Stimulated activated naive B cell treated with anti-CD40 and anti-IgM and Interleukin-4, amounts not matched to agents 10 μg/mL and 1 μg/mL and 100 μg/mL, for 72 hours (primary cell): ENCODE measurements around the gene ZMYM2.

Source experiments
- ATAC-seq, 2 donors: fragments of 150-1000 bp; cut with Tn5 transposase; replicated peaks; 2 replicates each; pipeline ENCODE4 v1.10.0; 2021; ENCODE audit warnings: moderate library complexity in 1 of 2
- DNase-seq: peaks from one replicate; pipeline ENCODE4 v3.0.0; 2021
- H3K27ac Mint-ChIP-seq: one replicate; pipeline ENCODE4 v1.8.0; 2022; ENCODE audit warnings: mild to moderate bottlenecking, mixed read lengths
- H3K27me3 Mint-ChIP-seq, 2 donors: one replicate each; pipeline ENCODE4 v1.8.0; 2022; ENCODE audit warnings: mixed read lengths in 2 of 2
- H3K36me3 Mint-ChIP-seq, 2 donors: one replicate each; pipeline ENCODE4 v1.8.0; 2022; ENCODE audit warnings: mixed read lengths in 2 of 2, mild to moderate bottlenecking in 1 of 2
- H3K4me1 Mint-ChIP-seq, 2 donors: one replicate each; pipeline ENCODE4 v1.8.0; 2022; ENCODE audit warnings: mixed read lengths in 2 of 2, mild to moderate bottlenecking in 1 of 2
- H3K4me3 Mint-ChIP-seq, 2 donors: one replicate each; pipeline ENCODE4 v1.8.0; 2022; ENCODE audit warnings: mild to moderate bottlenecking in 2 of 2, mixed read lengths in 2 of 2, moderate library complexity in 1 of 2
- H3K9me3 Mint-ChIP-seq, 2 donors: one replicate each; pipeline ENCODE4 v1.8.0; 2022; ENCODE audit warnings: mixed read lengths in 2 of 2, mild to moderate bottlenecking in 1 of 2

ZMYM2 gene

DNA sequence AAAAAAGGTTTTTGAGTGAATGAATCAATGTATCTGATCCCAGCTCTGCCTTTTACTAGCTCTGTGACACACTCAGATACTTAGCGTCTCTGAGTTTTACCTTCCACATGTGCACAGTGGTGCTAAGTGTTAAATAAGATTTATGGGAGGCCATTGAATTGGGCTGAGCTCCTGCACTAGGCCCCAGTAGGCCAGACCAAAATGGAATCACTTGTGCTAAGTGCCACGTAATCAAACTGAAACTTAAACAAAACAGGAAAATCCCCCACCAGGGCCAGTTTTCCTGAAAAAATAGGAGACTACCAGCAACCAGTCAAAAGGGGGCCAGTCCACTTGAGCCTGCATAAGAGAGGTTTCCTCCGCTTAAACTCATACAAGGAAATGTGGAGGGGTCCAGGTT, 161.4 kb downstream of the ZMYM2 start:
- ATAC-seq (no peak), DNase-seq (no peak)
- H3K4me1 Mint-ChIP-seq, result peaks cover 10 to 22% of the 10 kb centered on the region in 2 donors
- H3K27ac Mint-ChIP-seq, result no peak overlapping the region
- peak overlapping the region; percentile 48 to 85 for H3K4me3 Mint-ChIP-seq
- H3K9me3 Mint-ChIP-seq, result peaks cover 0 to 2% of the 10 kb centered on the region in 2 donors
- H3K27me3 Mint-ChIP-seq, result peaks cover 23 to 45% of the 10 kb centered on the region in 2 donors
- no peaks in the 10 kb centered on the region for H3K36me3 Mint-ChIP-seq

DNA sequence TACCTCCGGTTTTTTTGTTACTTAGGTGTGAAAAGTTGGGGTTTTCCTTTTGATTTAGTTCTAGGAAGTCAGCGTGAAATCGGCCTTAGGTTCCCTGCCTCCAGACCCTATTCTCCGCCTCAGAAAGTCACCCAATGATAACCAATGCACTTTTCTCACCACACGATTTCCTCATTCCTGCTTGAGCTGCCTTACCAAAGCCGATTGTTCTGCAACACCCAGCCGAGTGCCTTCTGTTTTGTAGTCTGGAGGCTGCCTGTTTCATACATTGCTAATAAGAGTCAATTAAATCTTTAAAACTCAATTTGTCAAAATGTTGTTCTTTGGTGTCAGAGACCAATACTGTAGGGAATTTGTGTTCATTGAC, 162.6 kb downstream of the ZMYM2 start:
- Mint-ChIP-seq H3K27me3 (peaks cover 26 to 41% of the 10 kb centered on the region in 2 donors), H3K27ac (no peak overlapping the region), H3K4me3 (peak overlapping the region; percentile 23 to 85), H3K4me1 (peaks cover 10 to 22% of the 10 kb centered on the region in 2 donors), H3K9me3 (peaks cover 0 to under 1% of the 10 kb centered on the region in 2 donors), H3K36me3 (no peaks in the 10 kb centered on the region)
- DNase-seq, result no peak
- ATAC-seq, result no peak

DNA sequence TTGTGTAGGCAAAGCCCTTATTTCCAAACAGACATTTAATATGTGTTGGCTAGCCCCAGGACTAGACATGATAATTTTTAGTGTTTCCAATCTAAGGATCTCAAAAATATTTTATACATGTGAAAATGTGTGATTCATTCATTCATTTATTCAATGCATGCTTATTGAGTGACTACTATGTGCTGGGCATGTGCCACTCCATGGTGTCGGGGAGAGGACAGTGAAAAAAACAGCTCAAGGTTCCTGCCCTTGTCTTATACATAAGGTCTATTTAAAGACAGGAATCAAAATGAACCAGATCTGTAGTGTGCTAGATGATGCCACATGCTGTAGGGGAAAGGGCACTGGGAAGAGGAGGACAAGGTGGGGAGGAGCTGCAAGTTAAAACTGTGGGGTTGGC, 165.8 kb downstream of the ZMYM2 start:
- no peak overlapping the region for H3K27ac Mint-ChIP-seq
- ATAC-seq, result no peak
- H3K4me1 Mint-ChIP-seq, result peaks cover 6 to 24% of the 10 kb centered on the region in 2 donors
- H3K27me3 Mint-ChIP-seq, result peaks cover 19 to 41% of the 10 kb centered on the region in 2 donors
- H3K4me3 Mint-ChIP-seq, result no peak overlapping the region
- H3K36me3 Mint-ChIP-seq, result no peaks in the 10 kb centered on the region
- H3K9me3 Mint-ChIP-seq, result no peaks in the 10 kb centered on the region
- DNase-seq, result no peak

DNA sequence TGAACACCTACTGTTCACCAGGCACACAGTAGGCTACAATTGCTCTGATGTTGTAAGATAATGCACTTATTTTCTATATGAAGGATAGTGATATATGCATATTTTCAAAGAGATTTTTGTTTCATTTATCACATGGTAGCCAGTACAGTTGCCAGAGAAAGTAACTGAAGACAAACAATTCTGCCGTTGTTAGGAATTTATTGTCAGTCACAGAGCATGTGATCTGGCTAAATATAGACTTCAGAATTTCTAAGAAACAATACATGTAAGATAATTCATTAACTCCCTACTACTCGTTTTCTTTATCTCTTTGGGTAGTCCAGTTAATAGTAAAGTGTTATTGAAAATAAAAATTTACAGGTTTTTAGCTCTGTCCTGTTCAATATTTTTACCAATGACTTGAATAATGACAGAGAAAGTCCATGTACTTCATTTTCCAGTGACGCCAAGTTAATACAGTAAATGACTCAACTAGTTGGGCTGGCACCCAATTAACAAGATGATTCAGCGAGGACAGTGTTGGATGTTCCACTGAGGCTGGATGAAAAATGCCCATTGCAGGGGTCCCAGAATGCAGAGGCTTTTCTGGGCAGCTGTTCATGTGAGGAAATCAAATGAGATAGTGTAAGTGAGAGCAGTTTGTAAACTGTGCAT, 166.7 kb downstream of the ZMYM2 start:
- H3K4me3 Mint-ChIP-seq, result no peak overlapping the region

DNA sequence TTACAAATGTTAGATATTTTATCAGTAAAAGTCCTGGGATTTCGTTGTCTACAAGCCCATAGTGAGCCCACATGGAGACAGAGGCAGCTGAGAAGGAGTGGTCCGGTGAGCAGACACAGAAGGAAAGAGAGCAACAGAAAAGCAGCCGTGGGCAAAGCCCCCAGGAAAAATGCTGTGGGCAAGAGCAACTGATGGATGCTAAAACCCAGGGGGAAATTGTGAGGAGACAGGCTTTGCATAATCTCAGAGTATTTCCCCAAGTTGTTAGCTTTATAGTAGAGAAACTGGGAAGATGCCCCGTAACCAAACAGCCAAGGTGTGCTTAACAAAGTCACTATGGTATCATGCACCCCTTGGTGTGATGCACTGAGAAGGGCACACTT, 167.2 kb downstream of the ZMYM2 start:
- Mint-ChIP-seq H3K36me3 (no peaks in the 10 kb centered on the region), H3K4me1 (peaks cover 3 to 14% of the 10 kb centered on the region in 2 donors), H3K9me3 (no peaks in the 10 kb centered on the region), H3K27ac (no peak overlapping the region), H3K4me3 (no peak overlapping the region), H3K27me3 (peaks cover 18 to 29% of the 10 kb centered on the region in 2 donors)
- DNase-seq (no peak), ATAC-seq (no peak)

More for the DNA sequence above, 166.7 kb downstream of the ZMYM2 start:
- Mint-ChIP-seq H3K9me3 (no peaks in the 10 kb centered on the region), H3K4me1 (peaks cover 3 to 15% of the 10 kb centered on the region in 2 donors), H3K27ac (no peak overlapping the region), H3K36me3 (no peaks in the 10 kb centered on the region), H3K27me3 (peaks cover 18 to 32% of the 10 kb centered on the region in 2 donors)
- ATAC-seq, result no peak
- DNase-seq, result no peak

DNA sequence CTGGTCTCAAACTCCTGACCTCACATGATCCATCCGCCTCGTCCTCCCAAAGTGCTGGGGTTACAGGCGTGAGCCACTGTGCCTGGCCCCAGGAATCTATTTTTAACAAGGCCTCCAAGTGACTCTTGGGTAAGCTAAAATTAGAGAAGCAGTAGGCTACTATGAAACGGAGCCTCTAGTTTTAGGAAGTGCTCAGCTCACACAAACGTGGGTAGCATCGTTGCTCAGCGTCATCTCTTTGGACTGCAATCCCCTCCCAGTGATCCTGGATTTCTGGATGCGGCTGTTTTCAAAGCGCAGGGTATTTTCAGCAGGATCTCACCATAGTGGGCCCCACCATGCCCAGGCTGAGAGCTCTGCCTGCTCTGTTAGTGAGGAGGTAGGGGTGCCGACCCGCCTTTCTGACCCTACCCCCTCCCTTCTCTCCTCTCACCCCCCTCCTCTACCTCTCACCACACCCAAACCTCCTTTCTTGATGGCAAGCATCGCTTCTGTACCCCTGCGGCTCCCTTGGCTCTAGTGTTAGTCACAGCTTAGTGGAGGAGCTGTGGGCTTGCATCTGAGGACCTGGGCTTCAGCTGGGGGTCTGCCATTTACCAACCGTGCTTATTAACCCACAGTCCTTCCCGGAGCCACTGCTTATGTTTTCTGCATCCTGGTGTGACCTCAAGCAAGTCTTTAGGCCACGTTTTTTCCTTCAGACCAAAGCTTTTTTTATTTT, 168.2 kb downstream of the ZMYM2 start:
- Mint-ChIP-seq H3K9me3 (no peaks in the 10 kb centered on the region), H3K27ac (no peak overlapping the region), H3K4me1 (peaks cover 3 to 7% of the 10 kb centered on the region in 2 donors), H3K27me3 (peaks cover 18 to 23% of the 10 kb centered on the region in 2 donors), H3K4me3 (no peak overlapping the region), H3K36me3 (no peaks in the 10 kb centered on the region)
- peak in 1 of 2 donors; percentile 52 for ATAC-seq
- DNase-seq, result no peak

DNA sequence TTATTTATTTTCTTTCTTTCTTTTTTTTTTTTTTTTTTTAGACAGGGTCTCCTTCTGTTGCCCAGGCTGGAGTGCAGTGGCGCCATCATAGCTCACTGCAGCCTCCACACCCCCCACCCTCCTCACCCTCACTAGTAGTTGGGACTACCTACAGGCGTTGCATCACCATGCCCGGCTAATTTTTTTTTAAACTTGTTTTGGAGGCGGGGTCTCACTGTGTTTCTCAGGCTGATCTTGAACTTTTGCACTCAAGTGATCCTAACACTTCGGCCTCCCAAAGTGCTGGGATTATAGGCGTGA, 168.7 kb downstream of the ZMYM2 start:
- Mint-ChIP-seq H3K27me3 (peaks cover 18 to 23% of the 10 kb centered on the region in 2 donors), H3K4me3 (peak overlapping the region; percentile 63 to 76), H3K27ac (no peak overlapping the region), H3K9me3 (no peaks in the 10 kb centered on the region), H3K4me1 (peaks cover 3 to 7% of the 10 kb centered on the region in 2 donors), H3K36me3 (no peaks in the 10 kb centered on the region)
- ATAC-seq, result peak; percentile 38 to 45
- DNase-seq, result no peak

DNA sequence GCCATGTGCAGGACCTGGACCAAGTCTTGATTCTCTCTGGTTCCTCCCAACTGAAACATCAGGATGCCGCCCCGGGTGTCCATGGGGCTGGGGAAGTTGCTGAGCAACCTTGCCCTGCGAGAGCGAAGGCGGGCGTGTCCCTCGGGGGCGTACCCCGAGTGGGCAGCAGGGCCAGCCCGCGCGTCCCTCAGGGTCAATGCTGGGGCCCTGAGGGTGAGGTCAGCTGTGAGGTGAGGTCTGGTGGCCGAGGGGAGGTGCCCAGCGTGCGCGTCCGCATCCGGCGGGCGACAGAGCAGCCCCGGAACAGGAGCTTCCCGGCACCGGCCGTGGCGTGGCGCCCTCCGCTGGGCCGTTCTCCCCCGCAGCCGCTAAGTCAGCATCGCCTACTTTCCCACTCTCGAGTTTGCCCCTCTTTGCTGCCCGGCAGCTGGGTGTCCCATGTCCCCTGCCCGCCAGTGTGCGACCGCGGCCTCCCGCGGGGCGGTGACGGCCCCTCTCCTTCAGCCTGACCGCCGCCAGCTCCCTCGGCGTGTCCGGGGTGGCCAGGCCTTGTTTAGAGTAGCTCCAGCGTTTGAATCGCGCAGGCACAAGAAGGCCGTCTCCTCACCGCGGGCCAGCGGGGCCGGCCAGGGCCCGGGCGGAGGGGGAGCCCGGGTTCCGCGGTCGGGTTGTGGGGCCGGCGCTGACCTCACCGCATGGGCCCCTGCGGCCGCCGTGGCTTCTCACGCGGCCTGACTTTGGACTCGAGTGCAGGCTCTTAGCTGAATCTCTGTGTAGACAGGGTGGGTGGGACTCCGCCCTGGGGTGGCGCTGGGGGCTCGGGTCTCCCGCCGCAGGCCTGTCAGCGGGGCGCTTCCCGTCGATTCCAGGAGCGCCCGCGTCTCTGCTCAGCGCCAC, 169.3 kb downstream of the ZMYM2 start:
- no peaks in the 10 kb centered on the region for H3K36me3 Mint-ChIP-seq
- ATAC-seq (peak; percentile 71 to 82), DNase-seq (no peak)
- peaks cover 18 to 22% of the 10 kb centered on the region in 2 donors for H3K27me3 Mint-ChIP-seq
- no peaks in the 10 kb centered on the region for H3K9me3 Mint-ChIP-seq
- H3K27ac Mint-ChIP-seq, result no peak overlapping the region
- H3K4me1 Mint-ChIP-seq, result peaks cover 3 to 7% of the 10 kb centered on the region in 2 donors
- H3K4me3 Mint-ChIP-seq, result peak overlapping the region; percentile 63 to 76

DNA sequence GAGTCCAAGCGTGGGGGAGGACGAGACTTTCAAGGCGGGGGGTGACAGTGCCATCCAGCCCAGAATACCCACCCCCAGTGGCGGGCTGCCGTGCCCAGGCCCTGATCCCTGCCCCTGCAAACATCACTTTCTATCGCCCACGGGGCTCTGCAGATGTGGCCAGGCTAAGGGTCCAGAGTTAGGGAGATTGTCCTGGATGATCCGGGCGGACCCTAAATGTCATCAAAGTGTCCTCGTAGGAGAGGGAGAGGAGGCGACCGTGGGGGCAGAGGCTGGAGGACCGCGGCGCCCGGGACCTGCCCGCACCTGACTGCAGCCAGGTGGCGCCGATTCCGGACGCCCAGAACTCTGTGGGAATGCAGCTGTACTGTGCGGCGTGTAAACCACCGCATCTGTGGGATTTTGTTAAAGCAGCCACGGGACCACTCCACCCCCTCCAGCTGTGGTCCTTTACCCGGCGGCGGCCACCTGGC, 170.0 kb downstream of the ZMYM2 start:
- Mint-ChIP-seq H3K36me3 (no peaks in the 10 kb centered on the region), H3K4me3 (peak overlapping the region; percentile 58 to 76), H3K9me3 (no peaks in the 10 kb centered on the region), H3K27me3 (peaks cover 13 to 15% of the 10 kb centered on the region in 2 donors), H3K4me1 (peaks cover 3 to 7% of the 10 kb centered on the region in 2 donors), H3K27ac (no peak overlapping the region)
- no peak for DNase-seq
- peak; percentile 15 to 21 for ATAC-seq

DNA sequence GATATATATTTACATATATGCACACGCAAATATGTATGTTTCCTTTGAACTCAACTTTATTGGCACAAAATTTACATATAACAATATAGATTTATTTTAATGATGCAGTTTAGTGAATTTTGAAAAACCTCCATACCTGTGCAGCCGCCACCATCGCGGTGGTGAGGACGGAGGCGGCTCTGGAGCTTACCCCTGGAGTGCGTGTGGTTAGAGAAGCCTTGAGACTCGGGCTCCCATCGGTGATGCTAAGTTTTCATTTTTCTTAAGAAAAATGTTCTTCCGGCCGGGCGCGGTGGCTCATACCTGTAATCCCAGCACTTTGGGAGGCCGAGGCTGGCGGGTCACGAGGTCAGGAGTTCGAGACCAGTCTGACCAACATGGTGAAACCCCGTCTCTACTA, 170.5 kb downstream of the ZMYM2 start:
- no peaks in the 10 kb centered on the region for H3K36me3 Mint-ChIP-seq
- H3K27ac Mint-ChIP-seq, result no peak overlapping the region
- H3K4me3 Mint-ChIP-seq, result no peak overlapping the region
- DNase-seq (no peak), ATAC-seq (no peak)
- peaks cover 3 to 7% of the 10 kb centered on the region in 2 donors for H3K4me1 Mint-ChIP-seq
- peaks cover 11 to 14% of the 10 kb centered on the region in 2 donors for H3K27me3 Mint-ChIP-seq
- H3K9me3 Mint-ChIP-seq, result no peaks in the 10 kb centered on the region

DNA sequence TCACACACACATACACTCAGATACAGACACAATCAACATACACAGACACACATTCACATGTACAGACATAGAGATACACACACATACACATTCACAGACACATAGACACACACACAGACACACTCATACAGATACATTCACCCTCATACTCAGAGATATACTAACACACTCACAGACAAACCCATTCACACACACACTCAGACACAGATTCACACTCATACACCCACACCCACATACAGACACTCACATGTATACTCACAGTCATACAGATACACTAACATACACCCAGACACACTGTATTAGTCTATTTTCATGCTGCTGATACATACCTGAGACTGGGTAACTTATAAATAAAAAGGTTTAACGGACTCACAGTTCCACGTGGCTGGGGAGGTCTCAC, 171.5 kb downstream of the ZMYM2 start:
- Mint-ChIP-seq H3K9me3 (no peaks in the 10 kb centered on the region), H3K4me3 (no peak overlapping the region), H3K27me3 (peaks cover 6 to 8% of the 10 kb centered on the region in 2 donors), H3K4me1 (peaks cover 0 to 7% of the 10 kb centered on the region in 2 donors), H3K27ac (no peak overlapping the region), H3K36me3 (no peaks in the 10 kb centered on the region)
- ATAC-seq, result no peak
- no peak for DNase-seq

DNA sequence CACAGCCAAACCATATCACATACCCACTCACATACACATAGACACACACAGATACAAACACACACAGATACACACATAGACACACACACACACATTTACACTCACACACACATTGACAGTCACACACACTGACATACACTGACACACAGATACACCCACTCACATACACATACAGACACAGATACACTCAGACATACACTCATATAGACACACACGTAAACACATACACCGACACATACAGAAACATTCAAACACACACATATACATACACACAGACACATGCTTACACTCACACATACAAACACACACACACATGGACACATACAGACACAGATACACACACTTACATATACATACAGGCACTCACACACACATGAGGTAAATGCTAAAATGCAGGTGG, 172.1 kb downstream of the ZMYM2 start:
- Mint-ChIP-seq H3K27me3 (peaks cover 7 to 13% of the 10 kb centered on the region in 2 donors), H3K4me3 (no peak overlapping the region), H3K36me3 (no peaks in the 10 kb centered on the region), H3K9me3 (no peaks in the 10 kb centered on the region), H3K4me1 (peaks cover 0 to 7% of the 10 kb centered on the region in 2 donors), H3K27ac (no peak overlapping the region)
- no peak for DNase-seq
- ATAC-seq, result no peak

DNA sequence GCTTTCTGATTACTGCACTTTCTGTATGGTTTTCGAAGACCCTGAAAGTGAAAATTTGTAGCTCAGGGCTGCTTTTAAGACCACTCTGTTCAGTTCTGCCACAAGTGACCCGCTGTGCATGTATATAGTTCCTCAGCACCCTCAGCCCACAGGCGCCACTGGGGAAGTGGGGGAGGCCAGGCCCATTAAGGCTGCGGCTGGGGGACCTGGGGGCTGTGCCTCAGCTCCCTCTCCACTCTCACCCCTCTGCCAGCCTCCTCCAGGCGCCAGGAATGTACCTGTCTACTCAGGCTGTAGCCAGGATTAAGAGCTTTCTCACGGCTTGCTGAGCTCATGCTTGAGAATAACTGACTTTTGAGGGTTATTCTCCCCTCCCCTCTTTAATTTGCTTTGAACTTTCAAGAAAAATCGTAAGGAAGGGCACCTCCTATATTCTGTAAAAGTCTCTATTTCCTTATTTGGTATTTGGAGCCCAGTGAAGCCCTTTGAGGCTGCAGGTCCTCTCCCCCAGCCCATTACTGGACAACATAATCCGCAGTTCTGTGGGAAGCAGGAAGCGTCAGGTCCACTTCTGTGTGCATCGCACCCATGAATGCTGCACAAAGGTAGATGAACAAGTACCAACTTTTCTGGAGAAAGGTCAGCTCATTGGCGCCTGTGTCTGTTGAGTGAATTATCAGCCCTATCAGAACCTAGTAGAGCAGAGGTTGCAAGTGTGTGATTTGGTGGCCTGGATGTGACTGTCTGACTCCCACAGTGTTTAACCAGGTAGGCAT, 172.7 kb downstream of the ZMYM2 start:
- ATAC-seq, result no peak
- H3K36me3 Mint-ChIP-seq, result no peaks in the 10 kb centered on the region
- no peak overlapping the region for H3K4me3 Mint-ChIP-seq
- H3K9me3 Mint-ChIP-seq, result no peaks in the 10 kb centered on the region
- no peak overlapping the region for H3K27ac Mint-ChIP-seq
- peaks cover 0 to 7% of the 10 kb centered on the region in 2 donors for H3K4me1 Mint-ChIP-seq
- no peak for DNase-seq
- H3K27me3 Mint-ChIP-seq, result peaks cover 6 to 13% of the 10 kb centered on the region in 2 donors
